ENCODE measurements around the gene KRTAP5-5.
"Not testable (repeated sequence)": the region's sequence is repeated elsewhere in the genome, so short reads cannot be mapped to it uniquely, and the experiment has no call there.

The KRTAP5-5 gene

GRCh38 chr11:1607156-1607845, 22.3 kb upstream of the KRTAP5-5 start:
- not testable (repeated sequence) for DNase-seq (ENCODE audit: low read depth in 2 of 2, low spot score in 1 of 2)

- DNase-seq (ENCODE audit: low read depth in 2 of 2, low spot score in 1 of 2) = not testable (repeated sequence)
Observed at GRCh38 chr11:1607901-1608300, 21.7 kb upstream of the KRTAP5-5 start.

- no peak for DNase-seq (ENCODE audit: low read depth in 2 of 2, low spot score in 1 of 2)
Observed at GRCh38 chr11:1608363-1608762, 21.2 kb upstream of the KRTAP5-5 start, which contains the start of gene KRTAP5-3. KRTAP5-3 (minus strand) TSS chr11:1608463; CDS start chr11:1608385, 78 bp downstream.

- DNase-seq (ENCODE audit: low read depth in 2 of 2, low spot score in 1 of 2) = no peak
Observed at GRCh38 chr11:1618231-1618630, 11.3 kb upstream of the KRTAP5-5 start.

- no peak for DNase-seq (ENCODE audit: low read depth in 2 of 2, low spot score in 1 of 2)
Observed at GRCh38 chr11:1619449-1619848, 10.1 kb upstream of the KRTAP5-5 start.

- no peak for DNase-seq (ENCODE audit: low read depth in 2 of 2, low spot score in 1 of 2)
Observed at GRCh38 chr11:1622086-1622485, 7.5 kb upstream of the KRTAP5-5 start, which contains the start of gene KRTAP5-4. KRTAP5-4 (minus strand) TSS chr11:1622138; CDS start chr11:1622093, 45 bp downstream.

GRCh38 chr11:1623716-1624115, 5.9 kb upstream of the KRTAP5-5 start:
- DNase-seq (ENCODE audit: low read depth in 2 of 2, low spot score in 1 of 2) = no peak

GRCh38 chr11:1624621-1625020, 5.0 kb upstream of the KRTAP5-5 start:
- DNase-seq (ENCODE audit: low read depth in 2 of 2, low spot score in 1 of 2) = no peak

GRCh38 chr11:1625541-1625940, 4.0 kb upstream of the KRTAP5-5 start:
- DNase-seq (ENCODE audit: low read depth in 2 of 2, low spot score in 1 of 2) = no peak

- peak in 1 of 2 donors; percentile 20 for DNase-seq (ENCODE audit: low read depth in 2 of 2, low spot score in 1 of 2)
Observed at GRCh38 chr11:1628506-1629325, 859 bp upstream of the KRTAP5-5 start.

- no peak for DNase-seq (ENCODE audit: low read depth in 2 of 2, low spot score in 1 of 2)
Observed at GRCh38 chr11:1630271-1630670, 696 bp downstream of the KRTAP5-5 start.

GRCh38 chr11:1631066-1631568, 1.5 kb downstream of the KRTAP5-5 start:
- DNase-seq (ENCODE audit: low read depth in 2 of 2, low spot score in 1 of 2) = no peak

GRCh38 chr11:1632053-1632714, 2.6 kb downstream of the KRTAP5-5 start:
- DNase-seq (ENCODE audit: low read depth in 2 of 2, low spot score in 1 of 2) = no peak

GRCh38 chr11:1633864-1634263, 4.3 kb downstream of the KRTAP5-5 start:
- no peak for DNase-seq (ENCODE audit: low read depth in 2 of 2, low spot score in 1 of 2)

- no peak for DNase-seq (ENCODE audit: low read depth in 2 of 2, low spot score in 1 of 2)
Observed at GRCh38 chr11:1636291-1636950, 6.8 kb downstream of the KRTAP5-5 start.

- DNase-seq (ENCODE audit: low read depth in 2 of 2, low spot score in 1 of 2) = no peak
Observed at GRCh38 chr11:1637628-1638027, 8.1 kb downstream of the KRTAP5-5 start.

GRCh38 chr11:1638344-1638743, 8.8 kb downstream of the KRTAP5-5 start:
- no peak for DNase-seq (ENCODE audit: low read depth in 2 of 2, low spot score in 1 of 2)

- DNase-seq (ENCODE audit: low read depth in 2 of 2, low spot score in 1 of 2) = no peak
Observed at GRCh38 chr11:1639102-1639620, 9.6 kb downstream of the KRTAP5-5 start.

GRCh38 chr11:1639666-1640065, 10.1 kb downstream of the KRTAP5-5 start:
- no peak for DNase-seq (ENCODE audit: low read depth in 2 of 2, low spot score in 1 of 2)

- DNase-seq (ENCODE audit: low read depth in 2 of 2, low spot score in 1 of 2) = no peak
Observed at GRCh38 chr11:1640076-1640946, 10.7 kb downstream of the KRTAP5-5 start.

Measured in stimulated activated CD8-positive, alpha-beta memory T cell treated with anti-CD3 and anti-CD28 coated beads, Interleukin-4, amount 100 ng/mL, for 4 hours (primary cell).